GM23338 (cell line): ENCODE measurements around the gene TNS3. TPM values are rescaled to one million over a fixed set of nuclear protein-coding genes. Genes with fewer than 3 reads are reported as not detected.

Experiments used
- ATAC-seq: fragments of 200-7000 bp; cut with Tn5 transposase; 3 replicates; pipeline ENCODE4 v1.9.1; 2020
- DNase-seq: peaks from one replicate; pipeline ENCODE4 v3.0.0-alpha.2; 2015; ENCODE audit warnings: low spot score
- H2AFZ ChIP-seq: fragments of 200-600 bp; sonication (generic); 2 replicates; pipeline ENCODE4 v1.8.0; 2016; ENCODE audit warnings: antibody characterized with exemption, mild to moderate bottlenecking, moderate library complexity
- H3F3A ChIP-seq: fragments of 200-600 bp; sonication (generic); replicated peaks from 2 replicates; pipeline ENCODE4 v1.8.0; 2017; ENCODE audit warnings: antibody characterized with exemption, mixed run types, low read depth
- H3K27ac ChIP-seq: fragments of 200-600 bp; sonication (generic); 2 replicates; pipeline ENCODE4 v1.6.1; 2016; ENCODE audit warnings: low read depth
- H3K27me3 ChIP-seq: fragments of 200-600 bp; sonication (generic); 2 replicates; pipeline ENCODE4 v1.8.0; 2016; ENCODE audit warnings: mild to moderate bottlenecking, mixed run types, moderate library complexity; ENCODE audit not compliant: insufficient read depth
- H3K36me3 ChIP-seq: fragments of 200-600 bp; sonication (generic); 2 replicates; pipeline ENCODE4 v1.8.0; 2016; ENCODE audit warnings: mild to moderate bottlenecking; ENCODE audit not compliant: insufficient read depth
- H3K4me1 ChIP-seq: fragments of 200-600 bp; sonication (generic); 2 replicates; pipeline ENCODE4 v1.8.0; 2016; ENCODE audit warnings: mild to moderate bottlenecking, moderate library complexity; ENCODE audit not compliant: insufficient read depth
- H3K4me2 ChIP-seq: fragments of 200-600 bp; sonication (generic); 2 replicates; pipeline ENCODE4 v1.7.1; 2017; ENCODE audit warnings: mixed run types
- H3K4me3 ChIP-seq: fragments of 200-600 bp; sonication (generic); 2 replicates; pipeline ENCODE4 v1.6.1; 2016; ENCODE audit warnings: mixed run types
- H3K79me2 ChIP-seq: fragments of 200-600 bp; sonication (generic); replicated peaks from 2 replicates; pipeline ENCODE4 v1.8.0; 2017; ENCODE audit warnings: mild to moderate bottlenecking; ENCODE audit not compliant: insufficient read depth
- H3K9me2 ChIP-seq: fragments of 200-600 bp; sonication (generic); 2 replicates; pipeline ENCODE4 v1.8.0; 2017; ENCODE audit not compliant: insufficient read depth
- H4K20me1 ChIP-seq: fragments of 200-600 bp; sonication (generic); replicated peaks from 2 replicates; pipeline ENCODE4 v1.8.0; 2017; ENCODE audit warnings: mild to moderate bottlenecking; ENCODE audit not compliant: insufficient read depth
- H3K27ac Mint-ChIP-seq: 2 replicates; pipeline ENCODE4 v1.8.0; 2020; ENCODE audit warnings: inconsistent platforms, mild to moderate bottlenecking, moderate library complexity, mixed read lengths
- H3K27me3 Mint-ChIP-seq: 3 replicates; pipeline ENCODE4 v1.8.0; 2022; ENCODE audit warnings: low read depth, mild to moderate bottlenecking, moderate library complexity, mixed read lengths, inconsistent platforms; ENCODE audit not compliant: insufficient read depth, poor library complexity
- H3K36me3 Mint-ChIP-seq: 3 replicates; pipeline ENCODE4 v1.8.0; 2021; ENCODE audit warnings: low read depth, mild to moderate bottlenecking, inconsistent platforms, moderate library complexity, mixed read lengths
- H3K4me1 Mint-ChIP-seq: 3 replicates; pipeline ENCODE4 v1.8.0; 2020; ENCODE audit warnings: mild to moderate bottlenecking, inconsistent platforms, mixed read lengths
- H3K4me3 Mint-ChIP-seq: 3 replicates; pipeline ENCODE4 v1.8.0; 2021; ENCODE audit warnings: moderate library complexity, mild to moderate bottlenecking, inconsistent platforms, mixed read lengths
- H3K9me3 Mint-ChIP-seq: 3 replicates; pipeline ENCODE4 v1.8.0; 2020; ENCODE audit warnings: moderate library complexity, mild to moderate bottlenecking, inconsistent platforms, mixed read lengths
- CREB1 ChIP-seq: fragments of 250-450 bp; sonication (Bioruptor Pico); IDR thresholded peaks from 2 replicates; pipeline ENCODE4 v1.5.0; 2020; ENCODE audit warnings: low read depth, mild to moderate bottlenecking, moderate library complexity
- EZH2 ChIP-seq: fragments of 200-600 bp; sonication (generic); IDR thresholded peaks from one replicate; pipeline ENCODE4 v1.8.0; 2017; ENCODE audit warnings: antibody characterized with exemption, mild to moderate bottlenecking, low read depth; ENCODE audit not compliant: unreplicated experiment
- EZH2phosphoT487 ChIP-seq: fragments of 200-600 bp; sonication (generic); IDR thresholded peaks from one replicate; pipeline ENCODE4 v1.8.1; 2018; ENCODE audit warnings: antibody characterized with exemption; ENCODE audit not compliant: unreplicated experiment
- JUNB ChIP-seq: IDR thresholded peaks from one replicate; pipeline ENCODE4 v1.6.1; 2016; ENCODE audit warnings: antibody characterized with exemption; ENCODE audit not compliant: unreplicated experiment
- NANOG ChIP-seq: IDR thresholded peaks from 2 replicates; pipeline ENCODE4 v1.6.1; 2016; ENCODE audit warnings: antibody characterized with exemption, borderline replicate concordance
- POLR2AphosphoS5 ChIP-seq: IDR thresholded peaks from 2 replicates; pipeline ENCODE4 v1.6.1; 2016; ENCODE audit warnings: antibody characterized with exemption, low read depth
- REST ChIP-seq: IDR thresholded peaks from one replicate; pipeline ENCODE4 v1.6.1; 2018; ENCODE audit warnings: antibody characterized with exemption; ENCODE audit not compliant: unreplicated experiment
- STAT1 ChIP-seq: IDR thresholded peaks from one replicate; pipeline ENCODE4 v1.6.1; 2016; ENCODE audit warnings: antibody characterized with exemption; ENCODE audit not compliant: unreplicated experiment
- polyA plus RNA-seq: library from polyadenylated mRNA; unstranded; fragments of >200 nt; fragmentation: Nextera tagmentation; extraction: Ambion mirVana; gene quantifications from 2 replicates; pipeline ENCODE4 v1.2.1, GENCODE V29; 2016
- total RNA-seq: library from RNA; depleted of rRNA; stranded (reverse); fragments of >200 nt; shearing (Covaris generic); gene quantifications from 2 replicates; pipeline ENCODE4 v1.2.3, GENCODE V29; 2014
- TF ChIP-seq, protein P1 (sequence below): IDR thresholded peaks from 2 replicates; pipeline ENCODE4 v1.6.1; 2016; ENCODE audit warnings: antibody characterized with exemption

TNS3 gene
- total and polyA plus RNA-seq, 2 experiments from 2014 or later: 6.2 to 28.7 TPM

GRCh38 chr7:47484923-47485639 lies 96.8 kb downstream of the TNS3 start:
- TF ChIP-seq, protein P1, sequence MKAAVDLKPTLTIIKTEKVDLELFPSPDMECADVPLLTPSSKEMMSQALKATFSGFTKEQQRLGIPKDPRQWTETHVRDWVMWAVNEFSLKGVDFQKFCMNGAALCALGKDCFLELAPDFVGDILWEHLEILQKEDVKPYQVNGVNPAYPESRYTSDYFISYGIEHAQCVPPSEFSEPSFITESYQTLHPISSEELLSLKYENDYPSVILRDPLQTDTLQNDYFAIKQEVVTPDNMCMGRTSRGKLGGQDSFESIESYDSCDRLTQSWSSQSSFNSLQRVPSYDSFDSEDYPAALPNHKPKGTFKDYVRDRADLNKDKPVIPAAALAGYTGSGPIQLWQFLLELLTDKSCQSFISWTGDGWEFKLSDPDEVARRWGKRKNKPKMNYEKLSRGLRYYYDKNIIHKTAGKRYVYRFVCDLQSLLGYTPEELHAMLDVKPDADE: no peak
- TF ChIP-seq EZH2phosphoT487 (no peak), STAT1 (no peak), REST (no peak), CREB1 (CRISPR knock-in tag) (no peak), POLR2AphosphoS5 (no peak), JUNB (no peak), EZH2 (no peak), NANOG (no peak)
- Histone ChIP-seq H3K79me2 (0 out of 2 replicates have a peak, but pooled peaks cover 11% of the 10 kb centered on the region), H3F3A (0 out of 2 replicates have a peak, but pooled peaks cover 6% of the 10 kb centered on the region), H3K36me3 (no peaks in the 10 kb centered on the region), H3K4me3 (no peak overlapping the region), H3K27ac (no peak overlapping the region), H4K20me1 (peaks cover 26% of the 10 kb centered on the region), H3K4me2 (no peak overlapping the region), H3K4me1 (peaks cover 28% of the 10 kb centered on the region), H2AFZ (no peak overlapping the region), H3K27me3 (peaks cover 42% of the 10 kb centered on the region), H3K9me2 (no peaks in the 10 kb centered on the region)
- peaks cover 50% of the 10 kb centered on the region for H3K27me3 Mint-ChIP-seq
- H3K27ac Mint-ChIP-seq: no peak overlapping the region
- DNase-seq (no peak), ATAC-seq (no peak)
- peaks cover 46% of the 10 kb centered on the region for H3K4me1 Mint-ChIP-seq
- peaks cover 12% of the 10 kb centered on the region for H3K36me3 Mint-ChIP-seq
- no peak overlapping the region for H3K4me3 Mint-ChIP-seq
- peaks cover 9% of the 10 kb centered on the region; the same call in 2 of the 3 replicates for H3K9me3 Mint-ChIP-seq

GRCh38 chr7:47484457-47484856 lies 97.5 kb downstream of the TNS3 start:
- H4K20me1 ChIP-seq: peaks cover 32% of the 10 kb centered on the region
- ATAC-seq (no peak), DNase-seq (no peak)
- H3F3A ChIP-seq: 0 out of 2 replicates have a peak, but pooled peaks cover 8% of the 10 kb centered on the region
- H3K36me3 Mint-ChIP-seq: peaks cover 12% of the 10 kb centered on the region
- peaks cover 56% of the 10 kb centered on the region for H3K27me3 Mint-ChIP-seq
- TF ChIP-seq STAT1 (no peak), EZH2 (no peak), JUNB (no peak)
- peaks cover 48% of the 10 kb centered on the region for H3K27me3 ChIP-seq
- H3K9me3 Mint-ChIP-seq: peaks cover 9% of the 10 kb centered on the region; the same call in 2 of the 3 replicates
- H3K4me1 Mint-ChIP-seq: peaks cover 46% of the 10 kb centered on the region
- H3K4me2 ChIP-seq: no peak overlapping the region
- no peak overlapping the region for H3K27ac ChIP-seq
- H3K36me3 ChIP-seq: no peaks in the 10 kb centered on the region
- H3K27ac Mint-ChIP-seq: no peak overlapping the region
- H3K4me1 ChIP-seq: peaks cover 33% of the 10 kb centered on the region
- H2AFZ ChIP-seq: no peak overlapping the region
- 0 out of 2 replicates have a peak, but pooled peaks cover 11% of the 10 kb centered on the region for H3K79me2 ChIP-seq
- no peaks in the 10 kb centered on the region for H3K9me2 ChIP-seq
- no peak overlapping the region for H3K4me3 Mint-ChIP-seq
- no peak overlapping the region for H3K4me3 ChIP-seq
